GM19372 (cell line): ENCODE results near the gene FAM111B.
"Not testable (repeated sequence)": the region's sequence is repeated elsewhere in the genome, so short reads cannot be mapped to it uniquely, and the experiment has no call there.

Experiments
- ATAC-seq: cut with Tn5 transposase; IDR thresholded peaks from one replicate; pipeline ENCODE4 v1.9.1; 2021; ENCODE audit warnings: mild to moderate bottlenecking, low read depth, moderate library complexity; ENCODE audit not compliant: unreplicated experiment

The FAM111B gene, protein sequence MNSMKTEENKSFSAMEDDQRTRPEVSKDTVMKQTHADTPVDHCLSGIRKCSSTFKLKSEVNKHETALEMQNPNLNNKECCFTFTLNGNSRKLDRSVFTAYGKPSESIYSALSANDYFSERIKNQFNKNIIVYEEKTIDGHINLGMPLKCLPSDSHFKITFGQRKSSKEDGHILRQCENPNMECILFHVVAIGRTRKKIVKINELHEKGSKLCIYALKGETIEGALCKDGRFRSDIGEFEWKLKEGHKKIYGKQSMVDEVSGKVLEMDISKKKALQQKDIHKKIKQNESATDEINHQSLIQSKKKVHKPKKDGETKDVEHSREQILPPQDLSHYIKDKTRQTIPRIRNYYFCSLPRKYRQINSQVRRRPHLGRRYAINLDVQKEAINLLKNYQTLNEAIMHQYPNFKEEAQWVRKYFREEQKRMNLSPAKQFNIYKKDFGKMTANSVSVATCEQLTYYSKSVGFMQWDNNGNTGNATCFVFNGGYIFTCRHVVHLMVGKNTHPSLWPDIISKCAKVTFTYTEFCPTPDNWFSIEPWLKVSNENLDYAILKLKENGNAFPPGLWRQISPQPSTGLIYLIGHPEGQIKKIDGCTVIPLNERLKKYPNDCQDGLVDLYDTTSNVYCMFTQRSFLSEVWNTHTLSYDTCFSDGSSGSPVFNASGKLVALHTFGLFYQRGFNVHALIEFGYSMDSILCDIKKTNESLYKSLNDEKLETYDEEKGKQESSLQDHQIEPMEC

DNA sequence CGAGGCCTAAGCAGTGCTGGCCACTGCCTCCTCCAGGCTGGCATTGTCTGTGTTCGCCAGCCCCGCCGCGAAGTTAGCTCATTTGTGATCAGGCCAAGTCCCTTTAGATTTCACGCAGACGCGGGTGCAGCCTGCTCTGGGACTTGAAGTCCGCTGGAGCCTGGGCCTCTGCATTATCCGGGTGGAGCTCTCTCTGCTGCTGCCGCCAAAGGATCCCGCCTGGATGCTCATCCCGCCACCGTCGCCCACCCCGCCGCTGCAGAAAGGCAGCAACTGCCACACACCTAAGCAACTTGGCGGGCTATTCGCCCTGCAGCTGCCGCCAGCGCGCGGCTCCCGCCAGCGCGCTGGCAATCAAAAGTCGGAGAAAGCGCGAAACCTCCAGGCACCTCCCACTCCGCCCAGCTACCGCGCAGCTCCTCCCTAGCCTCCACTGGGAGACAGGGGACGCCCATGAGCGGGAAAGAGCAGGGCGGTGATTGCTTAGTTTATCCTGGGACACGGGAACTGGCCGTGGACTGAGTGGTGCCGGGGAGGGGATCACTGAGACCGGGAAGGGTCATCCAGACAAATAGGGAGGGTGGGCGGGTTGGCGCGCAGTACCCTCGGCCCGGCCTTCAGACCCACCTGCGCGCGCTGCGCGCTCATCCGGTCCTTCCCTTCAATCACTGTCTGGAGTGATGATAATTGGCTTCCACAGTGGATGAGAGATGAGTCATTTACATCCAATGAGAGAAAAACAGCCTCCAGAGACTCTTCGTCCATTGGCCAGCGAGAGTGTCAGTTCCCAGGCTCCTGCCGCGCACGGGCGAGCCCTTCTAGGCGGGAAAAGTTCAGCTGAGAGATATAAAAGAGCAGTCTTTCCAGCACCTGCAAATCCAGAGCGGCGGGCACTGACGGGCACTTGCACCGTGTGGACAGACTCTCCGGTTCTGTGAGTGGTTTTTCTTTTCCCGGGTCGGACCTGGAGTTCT lies at the start of gene FAM111B:
TSS of gene FAM111B (plus strand) at position 875 of the 974 bp plus-strand sequence. CDS start 2,389 bp downstream, outside the sequence.
- peak; percentile 73 for ATAC-seq

DNA sequence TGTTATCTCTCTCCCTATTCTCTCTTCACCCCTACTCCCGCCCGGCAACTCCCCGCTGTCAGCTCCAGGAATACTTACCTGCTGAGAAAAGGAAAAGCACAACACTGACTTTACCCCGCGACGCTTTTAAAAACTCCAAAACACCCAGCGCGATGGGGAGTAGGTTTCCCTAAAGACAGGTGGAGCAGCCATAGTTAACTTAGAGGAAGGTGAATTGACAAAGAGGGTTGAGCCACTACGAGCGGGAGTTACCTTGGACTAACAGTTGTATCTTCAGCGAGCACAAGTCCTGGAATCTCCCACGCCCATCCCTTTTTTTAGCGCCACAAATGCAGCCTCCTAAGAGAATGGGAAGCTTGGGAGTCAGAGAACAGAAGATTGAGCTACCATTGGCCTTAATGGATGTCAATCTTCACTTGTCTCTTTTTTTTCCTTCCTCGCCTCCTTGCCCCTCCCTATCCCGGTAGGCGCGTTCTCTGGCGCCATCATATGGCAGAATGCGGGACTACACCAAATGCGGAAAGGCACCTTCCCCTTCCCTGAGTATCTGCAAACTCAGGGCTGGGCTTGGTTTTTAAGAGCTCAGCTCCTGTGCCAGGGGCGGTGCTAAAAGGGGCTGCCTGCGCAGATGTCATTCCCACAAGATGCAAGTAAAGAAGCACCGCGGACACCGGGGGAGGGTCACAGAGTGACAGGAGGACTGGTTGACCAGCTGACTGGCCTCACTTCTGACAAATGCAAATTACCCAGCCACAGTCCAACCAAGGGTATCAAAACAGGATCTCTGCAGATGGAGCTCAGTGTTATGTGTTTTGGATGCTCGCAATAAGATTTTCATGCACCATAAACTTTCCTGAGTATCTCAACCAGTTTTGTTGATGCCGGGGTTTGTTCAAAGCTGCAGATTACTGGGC lies 48.7 kb upstream of the FAM111B start:
- ATAC-seq, result peak; percentile 86

DNA sequence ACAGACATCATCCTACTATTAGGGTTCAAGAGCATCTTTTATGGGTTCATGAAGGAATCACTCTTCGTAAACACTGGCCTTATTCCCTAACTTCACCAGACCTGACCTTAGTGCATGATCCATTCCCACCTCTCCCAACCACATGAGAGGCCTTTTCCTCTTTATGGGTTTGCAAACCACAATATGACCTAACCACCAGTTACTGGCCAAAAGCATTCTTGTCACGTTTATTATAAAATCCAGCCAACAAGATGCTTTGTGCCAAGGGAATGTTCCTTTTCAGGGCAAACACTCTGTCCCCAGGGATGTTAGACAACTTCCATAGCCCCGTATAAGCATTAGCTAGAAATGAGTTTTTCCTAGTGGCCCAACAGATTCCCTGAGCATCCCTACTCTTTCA lies 46.9 kb upstream of the FAM111B start:
- ATAC-seq, result not testable (repeated sequence)

DNA sequence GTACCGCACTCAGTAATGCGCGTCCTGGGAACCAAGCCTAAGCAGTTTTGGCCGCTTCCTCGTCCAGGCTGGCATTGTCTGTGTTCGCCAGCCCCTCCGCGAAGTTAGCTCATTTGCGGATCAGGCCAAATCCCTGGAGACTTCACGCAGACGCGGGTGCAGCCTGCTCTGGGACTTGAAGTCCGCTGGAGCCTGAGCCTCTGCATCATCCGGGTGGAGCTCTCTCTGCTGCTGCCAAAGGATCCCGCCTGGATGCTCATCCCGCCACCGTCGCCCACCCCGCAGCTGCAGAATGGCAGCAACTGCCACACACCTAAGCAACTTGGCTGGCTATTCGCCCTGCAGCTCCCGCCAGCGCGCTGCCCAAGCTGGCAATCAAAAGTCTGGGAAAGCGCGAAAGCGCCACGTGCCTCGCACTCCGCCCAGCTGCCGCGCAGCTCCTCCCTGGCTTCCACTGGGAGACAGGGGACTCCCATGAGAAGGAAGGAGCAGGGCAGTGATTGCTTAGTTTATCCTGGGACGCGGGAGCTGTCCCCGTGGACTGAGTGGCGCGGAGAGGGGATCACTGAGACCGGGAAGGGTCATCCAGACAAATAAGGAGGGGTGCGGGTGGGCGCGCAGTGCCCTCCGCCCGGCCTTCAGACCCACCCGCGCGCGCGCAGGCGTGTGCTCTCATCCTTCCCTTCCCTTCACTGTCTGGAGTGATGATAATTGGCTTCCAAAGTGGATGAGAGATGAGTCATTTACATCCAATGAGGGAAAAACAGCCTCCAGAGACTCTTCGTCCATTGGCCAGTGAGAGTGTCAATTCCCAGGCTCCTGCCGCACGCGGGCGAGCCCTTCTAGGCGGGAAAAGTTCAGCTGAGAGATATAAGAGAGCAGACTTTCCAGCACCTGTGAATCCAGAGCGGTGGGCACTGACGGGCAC lies 44.2 kb upstream of the FAM111B start:
- ATAC-seq, result no peak

DNA sequence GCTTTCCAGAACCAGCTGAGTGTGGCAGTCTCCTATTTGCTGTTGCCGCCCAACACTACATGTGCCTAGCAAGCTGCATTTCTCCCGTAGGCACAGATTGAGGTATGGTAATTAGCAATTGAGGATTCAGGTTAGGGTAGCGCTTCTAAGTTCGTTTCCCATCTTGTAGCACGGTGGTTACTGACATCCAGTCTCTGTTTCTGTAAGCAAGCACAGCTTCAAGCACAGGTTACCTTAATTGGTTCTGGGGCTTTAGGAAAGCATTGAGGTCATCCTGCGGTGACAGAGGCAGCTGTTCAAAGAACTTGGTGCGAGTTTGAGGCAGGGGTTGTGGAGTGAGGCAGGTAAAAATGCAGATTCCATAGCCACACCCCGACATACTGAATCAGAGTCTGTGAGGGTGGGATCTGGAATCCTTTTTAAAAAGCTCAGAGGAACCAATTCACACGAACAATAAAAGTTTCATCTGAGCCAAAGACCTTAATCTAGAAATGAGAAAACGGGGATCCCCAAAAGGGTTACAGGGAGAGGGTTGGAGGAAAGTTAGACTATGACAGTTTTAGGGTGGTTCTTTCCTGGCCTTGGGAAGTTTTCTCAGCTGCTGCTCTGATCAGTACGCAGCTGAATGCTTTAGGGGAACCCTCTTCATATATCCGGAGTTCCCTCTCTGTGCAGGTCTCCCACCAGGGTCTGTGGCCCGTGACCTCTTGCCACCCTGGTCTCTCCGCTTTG lies 42.9 kb upstream of the FAM111B start:
- peak; percentile 73 for ATAC-seq

DNA sequence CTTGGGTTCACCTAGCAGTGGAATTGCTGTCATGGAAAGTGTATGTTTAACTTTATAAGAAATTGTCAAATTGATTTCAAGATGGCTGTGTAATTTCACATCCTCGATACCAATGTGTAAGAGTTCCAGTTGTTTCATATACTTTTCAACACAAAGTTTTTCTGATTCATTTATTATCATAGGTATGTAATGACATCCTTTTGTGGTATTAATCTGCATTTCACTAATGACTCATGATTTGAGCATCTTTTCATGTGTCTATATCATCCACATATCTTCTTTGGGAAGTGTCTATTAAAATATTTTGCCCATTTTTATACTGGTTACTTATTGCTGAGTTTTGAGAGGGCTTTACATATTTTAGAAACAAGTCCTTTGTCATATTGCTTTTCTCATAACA lies 38.0 kb upstream of the FAM111B start:
- no peak for ATAC-seq

DNA sequence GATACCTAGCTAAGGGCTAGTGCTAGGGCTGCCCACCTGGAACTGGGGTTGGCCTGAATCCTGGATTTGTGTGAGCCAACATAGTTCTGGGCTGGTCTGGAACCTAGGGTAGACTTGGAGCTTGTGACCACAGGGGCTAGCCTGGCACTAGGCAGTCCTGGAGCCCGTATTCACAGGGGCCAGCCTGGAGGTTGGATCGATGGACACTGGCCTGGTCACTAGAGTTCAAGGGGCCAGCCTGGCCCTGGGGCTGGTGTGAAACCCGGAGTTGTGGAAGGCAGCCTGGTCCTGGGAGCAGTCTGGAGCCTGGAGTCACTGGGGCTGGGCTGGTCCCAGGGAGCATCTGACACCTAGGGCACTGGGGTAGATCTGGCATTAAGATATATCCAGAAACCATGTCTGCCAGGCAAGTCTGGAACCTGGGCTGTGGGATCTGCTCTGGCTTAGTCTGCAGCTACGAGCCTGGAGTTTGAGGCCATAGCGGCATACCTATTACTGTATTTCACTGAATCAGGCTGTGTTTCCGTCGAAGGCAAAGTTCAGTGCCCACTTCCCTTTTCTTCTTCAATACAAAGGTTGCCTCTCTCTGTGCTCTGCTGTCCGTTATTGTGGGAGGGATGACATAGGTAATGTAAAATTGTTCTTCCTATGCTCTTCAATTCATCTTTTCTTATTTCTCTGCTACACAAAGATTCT lies 30.0 kb upstream of the FAM111B start:
- ATAC-seq, result peak; percentile 94

DNA sequence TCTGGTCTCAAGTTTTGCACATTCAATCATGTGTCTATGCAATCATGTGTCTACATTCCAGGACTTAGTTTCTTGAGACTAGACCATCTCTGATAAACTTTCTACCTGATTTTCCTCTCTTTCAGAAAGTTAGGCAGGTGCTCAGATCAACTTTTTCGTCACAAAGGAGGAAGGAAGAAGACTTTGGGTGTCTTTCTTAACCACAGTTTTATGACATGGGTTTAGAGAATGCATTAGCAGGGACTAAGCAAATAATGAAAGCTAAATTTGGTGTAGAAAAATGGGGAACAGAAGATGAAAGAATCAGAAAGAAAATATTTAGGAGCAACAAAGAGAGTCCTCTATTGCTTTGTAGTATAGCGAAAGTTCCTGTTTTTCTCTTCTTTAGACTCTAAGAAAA lies 28.6 kb upstream of the FAM111B start:
- no peak for ATAC-seq

DNA sequence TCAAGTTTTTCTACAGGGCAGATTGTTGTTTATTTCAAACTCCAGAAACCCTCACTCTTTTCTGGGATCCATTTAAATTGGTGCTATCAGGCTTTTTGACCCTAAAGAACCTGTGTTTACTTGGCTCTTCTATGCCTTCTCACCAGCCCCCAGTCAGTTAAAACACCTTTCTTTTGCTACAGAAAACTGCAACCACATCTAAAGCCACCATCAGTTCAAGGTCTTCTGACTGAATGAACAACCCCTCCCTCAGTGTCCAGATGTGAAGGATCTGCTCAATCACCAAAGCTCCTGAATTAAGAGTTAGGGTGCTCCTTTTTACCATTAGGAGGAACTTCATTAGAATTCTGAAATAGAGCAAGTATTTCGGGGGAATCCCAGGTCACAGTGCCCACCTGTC lies 28.0 kb upstream of the FAM111B start:
- ATAC-seq, result no peak

DNA sequence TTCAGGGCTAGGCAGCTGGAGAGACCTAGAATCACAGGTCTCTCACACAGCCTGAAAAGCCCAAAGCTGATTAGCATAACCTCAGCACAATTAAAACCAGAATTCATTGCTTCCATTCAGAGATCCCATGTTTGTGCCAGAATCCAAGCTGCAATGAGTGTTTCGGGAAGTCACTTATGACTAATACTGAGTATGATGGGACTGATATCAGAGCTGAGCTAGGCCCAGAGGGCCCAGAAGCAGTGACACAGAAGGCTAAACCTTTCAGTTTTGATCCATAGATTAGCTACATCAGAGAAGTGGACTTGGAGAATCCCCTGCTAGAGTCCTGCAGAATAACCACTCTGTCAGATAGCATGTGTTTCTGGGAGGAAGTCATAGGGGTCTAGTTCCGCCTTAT lies 26.6 kb upstream of the FAM111B start:
- ATAC-seq, result not testable (repeated sequence)

DNA sequence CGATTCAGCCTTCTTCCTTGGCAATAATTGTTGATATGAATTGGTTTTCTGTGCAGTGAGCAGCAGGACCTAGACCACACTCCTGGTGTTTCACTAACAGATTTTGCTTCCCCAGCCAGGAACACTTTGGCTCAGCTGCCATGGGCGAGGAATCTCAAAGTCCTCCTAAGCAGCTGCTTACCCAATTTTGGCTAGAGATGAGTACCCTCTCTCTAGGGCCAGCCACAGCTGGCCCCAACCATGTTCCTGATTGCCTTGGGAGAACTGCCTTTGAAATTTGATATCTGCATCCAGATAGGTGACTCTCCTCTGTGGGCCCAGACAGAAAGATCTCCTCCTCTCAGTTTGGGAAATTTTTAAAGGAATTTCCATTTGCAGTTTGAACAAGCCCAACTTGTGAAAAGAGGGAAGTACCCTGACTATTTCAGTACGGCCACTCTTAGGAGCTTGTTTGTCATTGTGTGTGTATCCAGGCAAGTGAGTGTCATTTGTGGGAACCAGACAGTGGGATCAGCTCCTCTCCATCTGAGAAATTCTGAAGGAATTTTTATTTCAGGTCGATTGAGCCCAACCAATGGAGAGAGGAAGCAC lies 25.5 kb upstream of the FAM111B start:
- not testable (repeated sequence) for ATAC-seq

DNA sequence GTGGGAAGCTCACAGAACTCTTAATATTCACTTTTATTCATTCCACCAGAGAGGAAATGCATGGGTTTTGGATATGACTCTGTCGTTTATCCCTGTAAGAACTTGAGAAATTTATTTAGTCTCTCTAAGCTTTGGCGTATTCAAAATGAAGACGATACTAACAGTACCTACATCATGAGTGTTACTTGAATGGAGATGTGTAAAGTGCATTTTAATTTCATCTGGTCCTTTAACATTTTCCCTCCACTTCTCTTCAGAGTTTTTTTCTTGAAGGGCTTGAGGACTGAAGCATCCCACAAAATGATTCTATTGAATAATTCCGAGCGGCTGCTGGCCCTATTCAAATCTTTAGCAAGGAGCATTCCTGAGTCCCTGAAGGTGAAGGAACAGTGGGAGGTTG lies 21.0 kb upstream of the FAM111B start, which contains the start of gene GLYATL1B:
TSS of gene GLYATL1B (plus strand) at position 301 of the 400 bp plus-strand sequence. CDS start at position 301, 0 bp downstream.
- not testable (repeated sequence) for ATAC-seq

DNA sequence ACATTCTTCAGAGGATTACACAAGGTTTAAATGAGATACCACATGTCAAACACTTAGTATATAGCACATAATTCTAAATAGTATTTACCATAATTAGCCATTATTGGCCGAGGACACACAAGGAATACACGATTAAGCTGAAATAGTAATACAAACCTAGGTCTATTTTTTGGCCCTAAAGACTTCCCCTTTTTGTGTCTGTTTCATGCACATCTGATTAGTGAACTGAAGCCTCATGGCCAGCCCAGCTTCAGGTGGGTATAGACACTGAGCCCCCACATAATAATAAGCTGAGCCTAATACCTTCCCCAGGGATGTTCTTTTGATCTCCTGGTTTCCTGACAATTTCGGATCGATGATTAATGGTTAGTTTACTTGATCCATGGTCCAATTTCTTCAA lies 18.9 kb upstream of the FAM111B start:
- no peak for ATAC-seq

DNA sequence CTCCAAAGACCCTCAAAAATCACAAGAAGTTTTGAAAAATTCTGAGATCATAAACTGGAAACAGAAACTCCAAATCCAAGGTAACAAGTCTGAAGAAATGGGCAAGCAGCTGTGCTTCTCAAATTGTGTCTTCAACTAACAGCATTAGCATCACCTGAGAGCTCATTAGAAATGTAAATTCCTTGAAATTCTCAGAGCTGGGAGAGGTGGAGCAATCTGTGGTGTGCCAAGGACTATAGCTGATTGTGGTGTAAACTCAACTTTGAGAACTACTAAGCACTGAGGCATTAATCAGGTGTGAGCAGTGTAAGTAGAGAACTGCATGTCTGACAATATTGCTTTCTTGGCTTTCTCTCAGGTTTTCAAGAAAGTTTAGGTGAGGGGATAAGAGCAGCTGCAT lies 13.5 kb upstream of the FAM111B start:
- not testable (repeated sequence) for ATAC-seq

DNA sequence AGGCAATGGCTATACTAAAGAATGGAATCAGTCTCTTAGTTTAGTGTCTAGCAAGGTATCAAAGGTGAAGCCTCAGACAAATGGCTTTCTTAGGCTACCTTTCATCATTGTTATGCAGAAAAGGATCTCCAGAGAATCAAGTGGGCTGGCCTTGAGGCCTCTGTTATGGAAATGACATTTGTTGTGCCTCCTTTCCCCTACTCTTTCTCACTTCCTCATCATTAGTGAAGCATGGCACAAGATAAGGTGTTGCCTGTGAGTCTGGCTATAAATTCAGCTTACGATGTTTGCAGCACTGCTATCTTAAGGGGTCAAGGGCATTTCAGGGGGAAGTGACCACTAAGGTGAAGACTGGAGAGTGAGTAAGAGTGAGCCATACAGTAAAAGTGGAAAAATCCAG lies 11.8 kb upstream of the FAM111B start:
- peak; percentile 77 for ATAC-seq

DNA sequence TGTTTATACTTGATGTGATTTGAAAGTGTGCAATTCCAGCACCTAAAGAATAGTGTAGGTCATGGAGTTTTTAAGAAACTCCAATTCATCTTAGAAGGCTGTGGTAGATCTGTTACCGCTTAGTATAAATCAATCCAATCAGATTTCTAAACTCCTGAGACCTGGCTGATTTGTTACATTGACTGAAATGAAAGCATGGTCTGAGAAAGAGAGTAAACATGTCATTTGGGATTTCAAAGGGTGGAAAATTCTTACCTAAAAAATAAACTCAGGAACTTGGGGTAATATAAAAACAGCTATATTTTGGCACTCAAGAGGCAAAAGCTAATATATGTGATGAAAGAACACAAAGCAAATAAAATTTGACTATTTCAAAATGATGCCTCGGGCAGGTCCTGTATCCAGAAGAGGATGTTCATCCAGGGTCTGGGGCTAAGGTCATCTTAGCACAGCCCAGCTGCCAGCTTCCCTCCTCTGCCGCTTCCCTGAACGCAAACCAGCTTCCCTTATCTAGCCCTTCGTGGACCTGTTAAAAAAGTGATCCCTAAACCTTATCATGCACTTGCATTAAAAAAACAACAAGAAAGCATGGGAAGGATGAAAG lies 11.0 kb upstream of the FAM111B start:
- not testable (repeated sequence) for ATAC-seq
